ENCODE data around the gene SLC31A1. TPM values are rescaled to one million over a fixed set of nuclear protein-coding genes. Genes with fewer than 3 reads are reported as not detected.
A peak's percentile ranks its signal among the peaks of the same experiment; 100 is the strongest.

SLC31A1 gene
- total and polyA plus RNA-seq, 4 donors = 13.9 to 39.3 (median 18.2) TPM

GRCh38 chr9:113310538-113310937 lies 89.2 kb downstream of the SLC31A1 start:
- DNase-seq = peak in 2 of 3 donors; percentile 2 to 14
- Histone ChIP-seq H3K9ac (ENCODE audit: insufficient read depth in 1 of 2, low read length in 2 of 2) (no peak overlapping the region), H3K4me3 (no peak overlapping the region), H3K4me1 (ENCODE audit: control insufficient read depth in 5 of 5, insufficient read depth in 5 of 5, low read length in 5 of 5) (peaks cover 0 to 6% (median 1%) of the 10 kb centered on the region in 5 donors), H3K27me3 (ENCODE audit: control insufficient read depth in 3 of 3, insufficient read depth in 3 of 3, low read length in 2 of 3) (no peaks in the 10 kb centered on the region), H3K36me3 (ENCODE audit: control insufficient read depth in 4 of 4, insufficient read depth in 4 of 4, low read length in 4 of 4) (no peaks in the 10 kb centered on the region), H3K27ac (ENCODE audit: low read depth in 1 of 2, low read length in 1 of 2) (peak overlapping the region in 1 of 2 donors; percentile 35), H3K9me3 (ENCODE audit: control insufficient read depth in 4 of 4, insufficient read depth in 3 of 4, low read length in 3 of 4) (no peaks in the 10 kb centered on the region)
- WGBS, 2 donors = 49 to 76% methylated on average over 3 of the region's 3 CpGs
- TF ChIP-seq, protein P1, sequence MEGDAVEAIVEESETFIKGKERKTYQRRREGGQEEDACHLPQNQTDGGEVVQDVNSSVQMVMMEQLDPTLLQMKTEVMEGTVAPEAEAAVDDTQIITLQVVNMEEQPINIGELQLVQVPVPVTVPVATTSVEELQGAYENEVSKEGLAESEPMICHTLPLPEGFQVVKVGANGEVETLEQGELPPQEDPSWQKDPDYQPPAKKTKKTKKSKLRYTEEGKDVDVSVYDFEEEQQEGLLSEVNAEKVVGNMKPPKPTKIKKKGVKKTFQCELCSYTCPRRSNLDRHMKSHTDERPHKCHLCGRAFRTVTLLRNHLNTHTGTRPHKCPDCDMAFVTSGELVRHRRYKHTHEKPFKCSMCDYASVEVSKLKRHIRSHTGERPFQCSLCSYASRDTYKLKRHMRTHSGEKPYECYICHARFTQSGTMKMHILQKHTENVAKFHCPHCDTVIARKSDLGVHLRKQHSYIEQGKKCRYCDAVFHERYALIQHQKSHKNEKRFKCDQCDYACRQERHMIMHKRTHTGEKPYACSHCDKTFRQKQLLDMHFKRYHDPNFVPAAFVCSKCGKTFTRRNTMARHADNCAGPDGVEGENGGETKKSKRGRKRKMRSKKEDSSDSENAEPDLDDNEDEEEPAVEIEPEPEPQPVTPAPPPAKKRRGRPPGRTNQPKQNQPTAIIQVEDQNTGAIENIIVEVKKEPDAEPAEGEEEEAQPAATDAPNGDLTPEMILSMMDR (IDR thresholded peaks at IDR 0.05; ENCODE audit: control extremely low read depth, extremely low read depth) = no peak
- no peak for ATAC-seq (ENCODE audit: insufficient read depth, low FRiP score)

- Histone ChIP-seq H3K27me3 (ENCODE audit: control insufficient read depth in 3 of 3, insufficient read depth in 3 of 3, low read length in 2 of 3) (no peaks in the 10 kb centered on the region), H3K9me3 (ENCODE audit: control insufficient read depth in 4 of 4, insufficient read depth in 3 of 4, low read length in 3 of 4) (no peaks in the 10 kb centered on the region), H3K27ac (ENCODE audit: low read depth in 1 of 2, low read length in 1 of 2) (no peak overlapping the region), H3K4me1 (ENCODE audit: control insufficient read depth in 5 of 5, insufficient read depth in 5 of 5, low read length in 5 of 5) (peaks cover 0 to 6% (median 1%) of the 10 kb centered on the region in 5 donors), H3K36me3 (ENCODE audit: control insufficient read depth in 4 of 4, insufficient read depth in 4 of 4, low read length in 4 of 4) (no peaks in the 10 kb centered on the region), H3K4me3 (no peak overlapping the region), H3K9ac (ENCODE audit: insufficient read depth in 1 of 2, low read length in 2 of 2) (no peak overlapping the region)
- DNase-seq (no peak), ATAC-seq (ENCODE audit: insufficient read depth, low FRiP score) (no peak)
- TF ChIP-seq, protein P1 (IDR thresholded peaks at IDR 0.05; ENCODE audit: control extremely low read depth, extremely low read depth) = no peak
- WGBS, 2 donors = 88 to 89% methylated on average over 3 of the region's 3 CpGs
Measured at GRCh38 chr9:113311961-113312360, 90.6 kb downstream of the SLC31A1 start.

DNA sequence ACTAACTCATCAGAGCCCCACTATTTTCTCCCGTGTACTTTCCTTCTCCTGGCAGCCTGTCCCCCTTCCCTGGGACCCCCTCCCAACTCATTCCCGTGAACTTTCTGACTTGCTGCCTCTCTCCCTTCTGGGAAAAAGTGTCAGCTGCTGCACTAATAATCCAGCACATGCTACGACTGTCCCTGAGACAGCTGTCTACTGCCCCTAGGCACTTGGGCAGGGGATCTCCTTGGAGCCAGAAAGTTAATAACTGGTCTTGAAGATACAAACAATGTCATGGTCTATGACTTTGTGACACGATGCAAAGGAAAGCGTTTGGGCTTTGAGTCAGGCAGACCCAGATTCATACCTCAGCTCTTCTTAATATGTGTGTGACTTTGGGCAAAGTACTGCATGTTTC lies 91.9 kb downstream of the SLC31A1 start:
- H3K4me3 ChIP-seq = no peak overlapping the region
- TF ChIP-seq, protein P1 (IDR thresholded peaks at IDR 0.05; ENCODE audit: control extremely low read depth, extremely low read depth) = no peak
- WGBS, 2 donors = 82 to 87% methylated on average over 5 of the region's 5 CpGs

More for the DNA sequence above, 91.9 kb downstream of the SLC31A1 start:
- no peak for ATAC-seq (ENCODE audit: insufficient read depth, low FRiP score)
- H3K9ac ChIP-seq (ENCODE audit: insufficient read depth in 1 of 2, low read length in 2 of 2) = no peak overlapping the region
- H3K4me1 ChIP-seq (ENCODE audit: control insufficient read depth in 5 of 5, insufficient read depth in 5 of 5, low read length in 5 of 5) = peaks cover 0 to 6% (median 1%) of the 10 kb centered on the region in 5 donors
- DNase-seq = no peak
- peaks cover 0 to 3% (median 0%) of the 10 kb centered on the region in 4 donors for H3K36me3 ChIP-seq (ENCODE audit: control insufficient read depth in 4 of 4, insufficient read depth in 4 of 4, low read length in 4 of 4)
- no peaks in the 10 kb centered on the region for H3K27me3 ChIP-seq (ENCODE audit: control insufficient read depth in 3 of 3, insufficient read depth in 3 of 3, low read length in 2 of 3)
- no peak overlapping the region for H3K27ac ChIP-seq (ENCODE audit: low read depth in 1 of 2, low read length in 1 of 2)
- H3K9me3 ChIP-seq (ENCODE audit: control insufficient read depth in 4 of 4, insufficient read depth in 3 of 4, low read length in 3 of 4) = no peaks in the 10 kb centered on the region

Other genes with a start within 250 kb of the SLC31A1 start
- 1 to 10 TPM in 1 of 2 donors, under 1 TPM in 1; 0.74 to 2.2 TPM for gene ZNF883, start 209.4 kb upstream of the SLC31A1 start, total RNA-seq
- gene ZNF883, start 209.4 kb upstream of the SLC31A1 start, polyA plus RNA-seq = under 1 TPM; 0.26 to 0.49 TPM
- gene ZFP37, start 164.8 kb upstream of the SLC31A1 start, total RNA-seq = 1 to 10 TPM; 2.4 to 8.6 TPM
- 1 to 10 TPM in 1 of 2 donors, under 1 TPM in 1; 0.43 to 1.0 TPM for gene ZFP37, start 164.8 kb upstream of the SLC31A1 start, polyA plus RNA-seq
- gene SLC31A2, start 70.5 kb upstream of the SLC31A1 start, total RNA-seq = 10 to 100 TPM; 11.2 to 34.2 TPM
- gene SLC31A2, start 70.5 kb upstream of the SLC31A1 start, polyA plus RNA-seq = 10 to 100 TPM; 14.2 to 63.6 TPM
- gene FKBP15, start 267 bp upstream of the SLC31A1 start, total RNA-seq = 10 to 100 TPM; 43.2 to 45.0 TPM
- 10 to 100 TPM; 18.2 to 47.0 TPM for gene FKBP15, start 267 bp upstream of the SLC31A1 start, polyA plus RNA-seq
- gene CDC26, start 54.0 kb downstream of the SLC31A1 start, total RNA-seq = 10 to 100 TPM; 19.0 to 22.8 TPM
- 10 to 100 TPM; 24.8 to 41.8 TPM for gene CDC26, start 54.0 kb downstream of the SLC31A1 start, polyA plus RNA-seq
- gene PRPF4, start 54.1 kb downstream of the SLC31A1 start, total RNA-seq = 10 to 100 TPM; 17.3 to 20.6 TPM
- gene PRPF4, start 54.1 kb downstream of the SLC31A1 start, polyA plus RNA-seq = 10 to 100 TPM in 1 of 2 donors, 1 to 10 TPM in 1; 7.5 to 17.4 TPM
- gene RNF183, start 81.8 kb downstream of the SLC31A1 start, total RNA-seq = under 1 TPM; 0.25 to 0.88 TPM
- gene RNF183, start 81.8 kb downstream of the SLC31A1 start, polyA plus RNA-seq = 1 to 10 TPM in 1 of 2 donors, under 1 TPM in 1; 0.12 to 1.1 TPM
- gene WDR31, start 118.7 kb downstream of the SLC31A1 start, total RNA-seq = 1 to 10 TPM; 6.2 to 7.0 TPM
- 1 to 10 TPM; 1.8 TPM for gene WDR31, start 118.7 kb downstream of the SLC31A1 start, polyA plus RNA-seq
- 10 to 100 TPM in 1 of 2 donors, 1 to 10 TPM in 1; 8.8 to 12.7 TPM for gene BSPRY, start 128.0 kb downstream of the SLC31A1 start, total RNA-seq
- 10 to 100 TPM in 1 of 2 donors, 1 to 10 TPM in 1; 9.2 to 12.7 TPM for gene BSPRY, start 128.0 kb downstream of the SLC31A1 start, polyA plus RNA-seq
- 10 to 100 TPM; 17.0 to 20.9 TPM for gene HDHD3, start 155.4 kb downstream of the SLC31A1 start, total RNA-seq
- 10 to 100 TPM; 17.0 to 21.1 TPM for gene HDHD3, start 155.4 kb downstream of the SLC31A1 start, polyA plus RNA-seq
- gene ALAD, start 179.7 kb downstream of the SLC31A1 start, total RNA-seq = 10 to 100 TPM; 30.5 to 41.3 TPM
- 10 to 100 TPM; 22.5 to 26.6 TPM for gene ALAD, start 179.7 kb downstream of the SLC31A1 start, polyA plus RNA-seq
- 10 to 100 TPM; 25.9 to 31.0 TPM for gene POLE3, start 189.1 kb downstream of the SLC31A1 start, total RNA-seq
- 10 to 100 TPM; 21.7 to 42.9 TPM for gene POLE3, start 189.1 kb downstream of the SLC31A1 start, polyA plus RNA-seq
- 1 to 10 TPM in 1 of 2 donors, under 1 TPM in 1; 0.74 to 1.2 TPM for gene C9orf43, start 189.2 kb downstream of the SLC31A1 start, total RNA-seq
- gene C9orf43, start 189.2 kb downstream of the SLC31A1 start, polyA plus RNA-seq = under 1 TPM; 0.27 to 0.28 TPM
- 10 to 100 TPM; 79.0 to 91.8 TPM for gene RGS3, start 242.2 kb downstream of the SLC31A1 start, total RNA-seq
- gene RGS3, start 242.2 kb downstream of the SLC31A1 start, polyA plus RNA-seq = 10 to 100 TPM; 43.0 to 68.8 TPM

All from lung (tissue), 12 donors.